Right ventricle myocardium superior (tissue), 1 donor: ENCODE data around the gene CD68. TPM values are rescaled to one million over a fixed set of nuclear protein-coding genes. Genes with fewer than 3 reads are reported as not detected.

Experiments
- ATAC-seq: fragments of 200-7000 bp; cut with Tn5 transposase; one replicate; pipeline ENCODE4 v1.9.1; 2020; ENCODE audit warnings: mild to moderate bottlenecking; ENCODE audit not compliant: poor library complexity
- DNase-seq: peaks from one replicate; pipeline ENCODE4 v3.0.0-alpha.2; 2020
- intact Hi-C: fragments of 100-400 bp; cut with DNase I; formaldehyde crosslinking; loops from one replicate; pipeline ENCODE4 v1.11.2; 2022
- total RNA-seq: library from RNA; stranded (reverse); fragmentation: NEBNext Ultra II Directional; extraction: Animal tissue kit (Norgen Biotek cat#: 25700); gene quantifications from one replicate; pipeline ENCODE4 v1.2.1, GENCODE V29; 2021
- donor health status: DM: no; HTN: yes; CAD: no; lungs with severe emphysema.

Gene CD68
- total RNA-seq, 1 donor from 2014 or later = 32.0 TPM

DNA sequence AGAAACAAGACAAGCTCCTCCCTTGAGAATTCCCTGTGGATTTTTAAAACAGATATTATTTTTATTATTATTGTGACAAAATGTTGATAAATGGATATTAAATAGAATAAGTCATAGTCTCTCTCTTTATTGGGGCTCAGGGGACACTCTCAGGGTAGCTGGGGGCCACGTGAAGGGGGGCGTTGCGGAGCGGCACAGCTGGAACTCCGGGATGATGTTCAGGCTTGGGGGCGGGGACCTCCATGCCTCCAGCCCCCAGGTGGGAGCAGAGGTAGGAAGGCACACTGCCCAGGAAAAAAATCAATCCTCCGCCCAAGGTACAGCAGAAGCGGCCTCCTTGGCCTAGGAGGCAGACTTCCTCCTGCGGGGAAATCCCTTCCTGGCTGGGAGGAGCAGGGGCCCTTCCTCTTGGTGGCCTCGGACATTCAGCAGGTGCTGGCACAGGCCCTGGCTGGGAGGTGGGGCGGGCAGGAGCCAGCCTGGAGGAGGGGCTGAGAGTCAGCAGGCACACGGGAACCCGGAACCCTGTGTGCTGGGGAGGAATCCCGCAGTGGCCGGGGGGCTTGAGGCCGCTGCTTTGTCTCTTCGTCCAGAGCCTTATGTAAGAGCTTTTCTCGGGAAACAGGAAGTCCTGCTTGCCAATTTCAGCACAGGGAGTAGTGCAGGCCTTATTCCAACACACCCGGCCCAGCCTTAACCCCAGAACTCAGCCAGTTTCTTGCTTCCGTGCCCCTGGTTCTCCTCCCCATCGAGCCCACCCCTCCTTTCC, 21.5 kb upstream of the CD68 start:
- intact Hi-C loops = loop anchor here (5.0 kb wide), 2 partner anchors 46 to 246 kb away; no protein-coding TSS in a partner anchor
- peak; percentile 63 for ATAC-seq

DNA sequence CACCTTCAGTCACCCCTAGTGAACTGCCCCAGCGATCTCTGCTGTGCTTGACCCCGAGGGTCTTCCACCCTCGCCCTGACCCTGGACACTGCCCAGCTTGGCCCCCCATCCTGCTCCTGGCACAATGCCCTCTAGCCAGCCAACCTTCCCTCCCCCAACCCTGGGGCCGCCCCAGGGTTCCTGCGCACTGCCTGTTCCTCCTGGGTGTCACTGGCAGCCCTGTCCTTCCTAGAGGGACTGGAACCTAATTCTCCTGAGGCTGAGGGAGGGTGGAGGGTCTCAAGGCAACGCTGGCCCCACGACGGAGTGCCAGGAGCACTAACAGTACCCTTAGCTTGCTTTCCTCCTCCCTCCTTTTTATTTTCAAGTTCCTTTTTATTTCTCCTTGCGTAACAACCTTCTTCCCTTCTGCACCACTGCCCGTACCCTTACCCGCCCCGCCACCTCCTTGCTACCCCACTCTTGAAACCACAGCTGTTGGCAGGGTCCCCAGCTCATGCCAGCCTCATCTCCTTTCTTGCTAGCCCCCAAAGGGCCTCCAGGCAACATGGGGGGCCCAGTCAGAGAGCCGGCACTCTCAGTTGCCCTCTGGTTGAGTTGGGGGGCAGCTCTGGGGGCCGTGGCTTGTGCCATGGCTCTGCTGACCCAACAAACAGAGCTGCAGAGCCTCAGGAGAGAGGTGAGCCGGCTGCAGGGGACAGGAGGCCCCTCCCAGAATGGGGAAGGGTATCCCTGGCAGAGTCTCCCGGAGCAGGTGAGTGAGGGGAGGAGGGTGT, 20.7 kb upstream of the CD68 start, which contains the start of gene TNFSF13:
Gene TNFSF13, plus strand, starts transcription at position 207 of the 776 bp plus-strand sequence. Its CDS starts 290 bp downstream, at position 497.
- ATAC-seq = peak; percentile 16
- intact Hi-C loops = loop anchor here (5.0 kb wide), 2 partner anchors 46 to 246 kb away; no protein-coding TSS in a partner anchor
- peak; percentile 79 for DNase-seq

More for the DNA sequence above, 21.5 kb upstream of the CD68 start:
- peak; percentile 93 for DNase-seq

DNA sequence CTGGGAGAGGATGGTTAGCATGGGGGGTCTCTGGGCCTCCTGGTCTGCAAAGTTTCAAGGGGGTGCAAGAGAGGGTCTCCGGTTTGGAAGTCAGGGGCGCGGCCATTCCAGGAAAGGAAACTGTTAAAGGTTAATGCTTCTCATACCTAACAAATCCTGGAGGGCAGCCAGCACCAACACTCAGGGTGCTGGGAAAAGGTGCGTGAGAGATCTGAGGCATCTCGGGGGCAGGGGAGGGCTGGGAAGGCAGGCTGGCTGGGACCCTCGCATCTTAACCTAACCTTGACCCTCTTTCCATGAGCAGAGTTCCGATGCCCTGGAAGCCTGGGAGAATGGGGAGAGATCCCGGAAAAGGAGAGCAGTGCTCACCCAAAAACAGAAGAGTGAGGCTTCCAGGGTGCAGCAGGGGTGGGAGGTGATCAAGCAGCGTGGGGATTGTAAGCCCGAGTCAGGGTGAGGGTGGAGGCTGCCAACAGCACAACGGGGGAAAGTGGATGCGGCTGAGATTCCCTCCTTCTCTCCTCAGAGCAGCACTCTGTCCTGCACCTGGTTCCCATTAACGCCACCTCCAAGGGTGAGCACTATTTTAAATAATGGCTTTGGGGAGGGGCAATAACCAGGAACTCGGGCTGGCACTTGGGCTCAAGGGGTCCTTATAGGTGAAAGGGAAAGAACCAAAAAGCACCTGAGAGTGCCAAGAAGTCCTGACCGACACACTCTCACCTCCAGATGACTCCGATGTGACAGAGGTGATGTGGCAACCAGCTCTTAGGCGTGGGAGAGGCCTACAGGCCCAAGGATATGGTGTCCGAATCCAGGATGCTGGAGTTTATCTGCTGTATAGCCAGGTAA, 19.9 kb upstream of the CD68 start:
- ATAC-seq (no peak), DNase-seq (no peak)
- intact Hi-C loops = loop anchor here (2.0 to 10.0 kb wide), 4 partner anchors 47 to 247 kb away; partner anchors contain the start of genes KCTD11 and TMEM95

DNA sequence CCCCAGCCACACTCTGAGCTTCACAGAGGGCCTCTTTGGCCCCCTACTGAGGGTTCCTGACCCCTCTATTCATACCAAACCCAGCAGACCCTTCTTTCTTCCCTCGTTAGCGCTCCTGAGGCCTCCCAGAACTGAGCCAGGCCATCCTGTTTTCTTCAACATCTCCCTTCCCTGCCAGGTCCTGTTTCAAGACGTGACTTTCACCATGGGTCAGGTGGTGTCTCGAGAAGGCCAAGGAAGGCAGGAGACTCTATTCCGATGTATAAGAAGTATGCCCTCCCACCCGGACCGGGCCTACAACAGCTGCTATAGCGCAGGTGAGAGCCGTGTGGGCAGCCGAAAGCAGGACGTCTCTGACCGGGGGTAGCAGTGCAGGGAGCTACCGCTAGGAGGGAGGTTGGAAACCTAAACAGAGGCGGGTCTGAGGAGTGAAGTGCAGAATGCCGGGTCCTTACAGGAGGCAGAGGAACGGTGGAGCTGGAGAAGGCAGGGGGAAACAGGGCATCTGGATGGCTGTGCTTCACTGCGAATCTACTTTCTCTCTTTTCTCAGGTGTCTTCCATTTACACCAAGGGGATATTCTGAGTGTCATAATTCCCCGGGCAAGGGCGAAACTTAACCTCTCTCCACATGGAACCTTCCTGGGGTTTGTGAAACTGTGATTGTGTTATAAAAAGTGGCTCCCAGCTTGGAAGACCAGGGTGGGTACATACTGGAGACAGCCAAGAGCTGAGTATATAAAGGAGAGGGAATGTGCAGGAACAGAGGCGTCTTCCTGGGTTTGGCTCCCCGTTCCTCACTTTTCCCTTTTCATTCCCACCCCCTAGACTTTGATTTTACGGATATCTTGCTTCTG, 19.0 kb upstream of the CD68 start:
- peak; percentile 73 for DNase-seq
- intact Hi-C loops = loop anchor here (2.0 to 10.0 kb wide), 2 partner anchors 124 to 206 kb away; partner anchors contain the start of genes KCTD11 and TMEM95
- peak; percentile 44 for ATAC-seq

DNA sequence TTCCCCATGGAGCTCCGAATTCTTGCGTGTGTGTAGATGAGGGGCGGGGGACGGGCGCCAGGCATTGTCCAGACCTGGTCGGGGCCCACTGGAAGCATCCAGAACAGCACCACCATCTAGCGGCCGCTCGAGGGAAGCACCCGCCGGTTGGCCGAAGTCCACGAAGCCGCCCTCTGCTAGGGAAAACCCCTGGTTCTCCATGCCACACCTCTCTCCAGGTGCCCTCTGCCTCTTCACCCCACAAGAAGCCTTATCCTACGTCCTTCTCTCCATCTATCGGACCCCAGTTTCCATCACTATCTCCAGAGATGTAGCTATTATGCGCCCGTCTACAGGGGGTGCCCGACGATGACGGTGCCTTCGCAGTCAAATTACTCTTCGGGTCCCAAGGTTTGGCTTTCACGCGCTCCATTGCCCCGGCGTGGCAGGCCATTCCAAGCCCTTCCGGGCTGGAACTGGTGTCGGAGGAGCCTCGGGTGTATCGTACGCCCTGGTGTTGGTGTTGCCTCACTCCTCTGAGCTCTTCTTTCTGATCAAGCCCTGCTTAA, 18.3 kb upstream of the CD68 start:
- intact Hi-C loops = loop anchor here (2.0 to 10.0 kb wide), 2 partner anchors 124 to 206 kb away; partner anchors contain the start of genes KCTD11 and TMEM95
- DNase-seq (peak; percentile 94), ATAC-seq (peak; percentile 82)

DNA sequence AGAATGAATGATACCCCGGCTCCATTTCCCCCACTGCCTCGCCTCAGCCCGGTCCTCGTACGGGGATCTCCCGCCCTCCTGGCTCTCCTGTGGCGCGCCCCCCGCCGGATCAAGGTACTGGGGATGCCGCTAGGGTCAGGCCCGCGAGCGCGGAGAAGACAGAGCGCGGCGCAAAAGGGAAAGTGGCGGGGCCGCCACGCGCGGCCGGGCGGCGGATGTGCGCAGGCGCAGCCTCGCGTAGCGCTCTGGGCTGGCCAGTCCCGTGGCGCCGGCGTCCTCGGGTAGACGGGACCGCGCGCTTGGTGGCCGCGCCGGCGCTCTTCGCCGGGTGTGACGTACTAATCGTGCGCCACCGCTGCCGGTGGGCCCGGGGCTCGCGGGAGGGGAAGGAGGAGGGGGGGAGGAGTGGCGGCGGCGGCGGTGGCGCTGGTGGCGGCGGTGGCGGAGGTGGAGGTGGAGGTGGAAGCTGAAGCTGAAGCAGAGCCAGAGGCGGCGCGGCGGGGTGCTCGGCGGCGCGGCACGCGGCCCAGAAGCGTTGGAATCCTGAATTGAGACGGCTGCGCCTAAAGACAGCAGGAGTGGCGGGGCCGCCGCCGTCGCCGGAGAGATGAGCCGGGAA, 17.7 kb upstream of the CD68 start, which contains the start of gene SENP3:
Gene SENP3, plus strand, starts transcription at position 331 of the 619 bp plus-strand sequence. CDS start 1,158 bp downstream, outside the sequence.
- ATAC-seq (peak; percentile 90), DNase-seq (peak; percentile 94)
- intact Hi-C loops = loop anchor here (2.0 to 10.0 kb wide), 2 partner anchors 125 to 207 kb away; partner anchors contain the start of genes KCTD11 and TMEM95

DNA sequence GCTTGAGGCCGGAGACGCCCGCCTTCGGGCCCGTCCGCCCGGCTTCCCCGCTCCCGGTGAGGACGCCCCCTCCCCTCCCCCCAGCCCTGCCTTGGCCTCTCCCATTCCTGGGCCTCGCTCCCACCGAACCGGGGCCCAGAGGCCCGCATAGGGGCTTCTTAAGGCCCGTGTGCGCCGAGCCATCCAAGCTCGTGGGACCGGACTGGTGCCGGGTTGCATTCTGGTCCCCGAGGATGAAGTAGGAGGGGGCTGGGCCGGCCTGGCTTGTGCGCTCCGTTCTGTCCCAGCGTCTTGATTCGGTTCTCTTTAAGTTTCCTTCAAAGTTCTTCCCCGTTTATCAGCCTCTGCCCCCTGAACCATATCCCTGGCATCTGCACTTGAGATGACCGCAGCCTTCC, 17.2 kb upstream of the CD68 start:
- DNase-seq (no peak), ATAC-seq (no peak)
- intact Hi-C loops = loop anchor here (10.0 kb wide), 1 partner anchor 207 kb away; the partner anchor contains the start of genes KCTD11 and TMEM95

DNA sequence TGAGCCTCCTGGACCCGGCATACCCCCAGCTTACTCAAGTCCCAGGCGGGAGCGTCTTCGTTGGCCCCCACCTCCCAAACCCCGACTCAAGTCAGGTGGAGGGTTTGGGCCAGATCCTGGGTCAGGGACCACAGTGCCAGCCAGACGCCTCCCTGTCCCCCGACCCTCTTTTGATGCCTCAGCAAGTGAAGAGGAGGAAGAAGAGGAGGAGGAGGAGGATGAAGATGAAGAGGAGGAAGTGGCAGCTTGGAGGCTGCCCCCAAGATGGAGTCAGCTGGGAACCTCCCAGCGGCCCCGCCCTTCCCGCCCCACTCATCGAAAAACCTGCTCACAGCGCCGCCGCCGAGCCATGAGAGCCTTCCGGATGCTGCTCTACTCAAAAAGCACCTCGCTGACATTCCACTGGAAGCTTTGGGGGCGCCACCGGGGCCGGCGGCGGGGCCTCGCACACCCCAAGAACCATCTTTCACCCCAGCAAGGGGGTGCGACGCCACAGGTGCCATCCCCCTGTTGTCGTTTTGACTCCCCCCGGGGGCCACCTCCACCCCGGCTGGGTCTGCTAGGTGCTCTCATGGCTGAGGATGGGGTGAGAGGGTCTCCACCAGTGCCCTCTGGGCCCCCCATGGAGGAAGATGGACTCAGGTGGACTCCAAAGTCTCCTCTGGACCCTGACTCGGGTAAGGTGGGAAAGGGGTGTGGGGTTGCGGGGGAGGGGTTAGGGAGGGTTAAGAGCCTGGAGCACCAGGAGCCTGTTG, 16.1 kb upstream of the CD68 start:
- intact Hi-C loops = loop anchor here (10.0 kb wide), 1 partner anchor 208 kb away; the partner anchor contains the start of genes KCTD11 and TMEM95
- no peak for ATAC-seq
- no peak for DNase-seq

DNA sequence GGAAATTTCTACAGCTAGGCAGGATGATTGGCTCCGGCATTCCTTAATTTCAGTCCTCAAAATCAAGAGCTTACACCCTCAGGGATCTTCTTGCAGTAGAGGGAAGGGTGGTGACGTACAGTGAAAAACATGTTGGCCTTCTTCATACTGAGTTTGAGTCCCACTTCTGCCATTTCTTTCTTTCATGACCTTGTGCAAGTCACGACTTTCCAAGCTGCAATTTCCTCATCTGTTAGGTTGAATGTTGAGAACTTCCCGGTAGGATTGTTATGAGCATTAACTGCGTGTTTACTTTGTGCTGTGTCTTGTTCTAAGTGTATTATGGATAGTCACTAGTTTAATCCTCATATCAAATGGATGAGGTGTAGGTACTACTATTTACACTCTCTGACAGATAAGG, 9.9 kb upstream of the CD68 start:
- no peak for DNase-seq
- no peak for ATAC-seq
- intact Hi-C loops = loop anchor here (10.0 kb wide), 1 partner anchor 215 kb away; the partner anchor contains the start of genes KCTD11 and TMEM95

DNA sequence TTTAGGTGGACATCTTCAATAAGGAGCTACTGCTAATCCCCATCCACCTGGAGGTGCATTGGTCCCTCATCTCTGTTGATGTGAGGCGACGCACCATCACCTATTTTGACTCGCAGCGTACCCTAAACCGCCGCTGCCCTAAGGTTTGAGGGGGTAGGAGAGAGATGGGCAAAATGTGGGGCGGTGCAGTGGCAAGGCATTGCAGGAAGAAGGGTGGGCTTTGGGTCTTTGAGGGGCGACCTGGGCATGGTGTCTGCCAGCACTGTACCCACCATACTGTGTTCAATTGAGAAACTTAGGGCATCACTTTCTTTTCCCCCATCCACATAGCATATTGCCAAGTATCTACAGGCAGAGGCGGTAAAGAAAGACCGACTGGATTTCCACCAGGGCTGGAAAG, 9.1 kb upstream of the CD68 start:
- ATAC-seq (no peak), DNase-seq (no peak)
- intact Hi-C loops = no loop called here

DNA sequence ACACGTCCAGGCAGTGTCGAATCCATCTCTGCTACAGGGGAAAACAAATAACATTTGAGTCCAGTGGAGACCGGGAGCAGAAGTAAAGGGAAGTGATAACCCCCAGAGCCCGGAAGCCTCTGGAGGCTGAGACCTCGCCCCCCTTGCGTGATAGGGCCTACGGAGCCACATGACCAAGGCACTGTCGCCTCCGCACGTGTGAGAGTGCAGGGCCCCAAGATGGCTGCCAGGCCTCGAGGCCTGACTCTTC, 7.2 kb upstream of the CD68 start:
- no peak for ATAC-seq
- intact Hi-C loops = no loop called here
- DNase-seq = no peak

DNA sequence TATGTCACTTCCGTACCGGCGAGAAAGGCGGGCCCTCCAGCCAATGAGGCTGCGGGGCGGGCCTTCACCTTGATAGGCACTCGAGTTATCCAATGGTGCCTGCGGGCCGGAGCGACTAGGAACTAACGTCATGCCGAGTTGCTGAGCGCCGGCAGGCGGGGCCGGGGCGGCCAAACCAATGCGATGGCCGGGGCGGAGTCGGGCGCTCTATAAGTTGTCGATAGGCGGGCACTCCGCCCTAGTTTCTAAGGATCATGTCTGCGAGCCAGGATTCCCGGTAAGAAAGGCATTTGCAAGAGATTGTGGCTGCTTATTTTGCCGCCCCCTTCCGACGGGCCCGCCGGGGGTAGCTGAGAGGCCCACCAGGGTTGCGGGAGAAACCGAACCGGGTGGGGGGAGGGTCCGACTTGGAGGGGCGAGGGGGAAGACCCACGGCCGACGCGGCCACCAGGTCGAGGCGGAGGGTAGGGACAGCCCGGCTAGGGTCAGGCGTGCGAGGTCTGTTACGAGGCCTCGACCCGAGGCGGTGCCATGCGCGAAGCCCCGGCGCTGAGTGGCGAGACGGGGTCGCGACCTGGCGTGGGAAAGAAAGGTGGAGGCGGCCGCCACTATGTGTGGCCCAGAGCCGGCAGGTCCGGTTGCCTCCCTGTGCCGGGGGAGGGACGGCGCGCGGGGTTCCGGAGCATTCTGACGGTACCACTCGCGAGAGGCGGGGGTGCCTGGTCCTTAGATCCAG, 6.7 kb upstream of the CD68 start:
- peak; percentile 94 for ATAC-seq
- intact Hi-C loops = no loop called here

DNA sequence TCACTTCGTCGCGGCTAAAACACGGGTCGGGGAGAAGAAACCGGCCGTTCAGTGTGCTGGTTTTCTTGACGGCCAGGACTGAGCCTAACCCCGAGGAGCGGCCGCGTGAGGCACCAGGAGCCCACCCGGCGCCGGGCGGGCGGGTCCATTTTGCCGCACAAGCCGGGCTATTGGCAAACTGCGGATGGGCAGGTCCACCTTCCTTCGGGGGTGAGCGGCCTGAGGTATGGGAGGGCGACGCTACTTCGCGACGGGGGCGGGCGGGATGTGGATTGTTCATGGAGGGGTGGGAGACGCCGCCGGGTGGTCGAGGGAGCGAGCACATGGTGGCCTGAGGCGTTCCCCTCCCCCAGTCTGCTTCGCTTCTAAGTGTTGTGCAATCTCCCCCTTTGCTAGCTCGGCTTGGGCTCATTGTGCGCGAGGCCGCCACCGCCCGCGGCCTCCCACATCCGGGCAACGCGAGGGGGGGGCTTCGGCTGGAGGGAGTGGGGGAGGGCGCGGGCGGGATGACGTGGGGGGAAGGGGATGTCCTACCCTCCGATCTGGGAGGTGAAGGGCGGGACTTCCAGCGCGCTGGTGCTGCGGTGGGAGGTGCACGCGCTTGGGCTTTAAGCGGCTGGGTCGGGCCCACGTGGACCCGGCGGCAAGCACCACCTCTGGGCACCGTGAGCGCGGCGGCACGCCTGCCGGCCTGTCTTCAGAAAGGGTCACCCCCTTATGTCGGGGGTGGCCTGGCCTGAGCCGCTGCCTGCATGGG, 5.9 kb upstream of the CD68 start:
- ATAC-seq (peak; percentile 77), DNase-seq (peak; percentile 92)
- intact Hi-C loops = no loop called here

More for the DNA sequence above, 6.7 kb upstream of the CD68 start:
- peak; percentile 100 for DNase-seq

DNA sequence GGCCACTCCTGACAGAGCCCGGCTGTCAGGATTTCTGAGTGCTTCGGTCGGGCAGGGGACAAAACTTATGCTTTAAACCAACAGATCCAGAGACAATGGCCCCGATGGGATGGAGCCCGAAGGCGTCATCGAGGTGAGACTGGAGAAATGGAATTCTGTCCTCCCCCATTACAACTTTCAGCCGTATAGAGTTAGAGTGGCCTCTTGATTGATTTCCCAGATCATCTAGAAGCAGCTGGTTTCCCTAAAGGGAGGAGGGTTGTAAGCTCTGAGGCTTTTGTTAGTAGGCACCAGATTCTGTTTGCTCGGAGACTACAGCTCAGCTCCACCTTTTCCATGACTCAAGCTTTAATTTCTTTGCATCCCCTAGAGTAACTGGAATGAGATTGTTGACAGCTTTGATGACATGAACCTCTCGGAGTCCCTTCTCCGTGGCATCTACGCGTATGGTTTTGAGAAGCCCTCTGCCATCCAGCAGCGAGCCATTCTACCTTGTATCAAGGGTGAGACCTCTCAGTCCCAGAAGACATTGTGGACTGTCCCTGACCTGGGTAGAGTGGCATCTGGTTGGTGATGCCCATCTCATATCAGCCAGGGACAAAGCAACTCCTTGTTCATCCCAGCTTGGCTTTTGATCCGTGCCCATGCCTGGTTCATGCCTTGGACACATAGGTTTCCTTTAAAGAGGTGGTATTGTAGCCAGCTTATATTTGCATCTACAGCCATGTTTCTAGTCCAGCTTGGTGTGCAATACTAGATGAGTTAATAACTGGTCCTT, 5.1 kb upstream of the CD68 start:
- ATAC-seq = no peak
- no peak for DNase-seq
- intact Hi-C loops = no loop called here
